ENCODE results near the gene OR52B2. TPM values are rescaled to one million over a fixed set of nuclear protein-coding genes. Genes with fewer than 3 reads are reported as not detected.

Gene OR52B2
- total and polyA plus RNA-seq, 2 of the 8 experiments (the other 6 are each of a cell fraction or from before 2014, with no cell fraction given), result 0.15 TPM; not detected in 1

DNA sequence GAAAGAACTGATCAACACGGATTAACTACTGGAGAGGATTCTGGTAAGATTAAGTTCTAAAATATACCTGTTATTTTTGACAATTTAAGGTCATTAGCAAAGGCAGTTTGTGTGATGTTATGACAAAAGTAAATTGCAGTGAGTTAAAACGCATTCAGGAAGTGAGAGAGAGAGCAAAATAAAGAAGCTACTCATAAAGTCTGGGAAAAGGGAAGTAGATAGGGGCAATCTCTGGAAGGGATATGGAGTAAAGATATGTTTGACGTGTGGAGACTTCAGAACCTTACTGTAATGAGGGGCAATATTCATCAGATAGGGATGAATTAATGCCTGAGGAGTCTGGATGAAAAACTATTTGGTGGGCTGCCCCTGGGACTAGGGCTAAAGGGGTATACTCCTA, 45.9 kb downstream of the OR52B2 start (continued):
- TF ChIP-seq KDM1A (IDR thresholded peaks at IDR 0.05; ENCODE audit: borderline replicate concordance, low read length) (no peak), SP2 (IDR thresholded peaks at IDR 0.05; ENCODE audit: low read length) (no peak), RXRA (IDR thresholded peaks at IDR 0.05; ENCODE audit: insufficient read depth, low read depth, low read length) (no peak), BRCA1 (IDR thresholded peaks at IDR 0.05; ENCODE audit: low read depth, low read length) (no peak), NANOG (IDR thresholded peaks at IDR 0.05; ENCODE audit: insufficient read depth, low read depth, low read length, poor library complexity, severe bottlenecking) (no peak), RBBP5 (IDR thresholded peaks at IDR 0.05; ENCODE audit: borderline replicate concordance, low read depth, low read length) (no peak)

Other genes starting within 250 kb of the OR52B2 start
- not detected in 2 replicates for gene OR56A3, start 228.1 kb downstream of the OR52B2 start, total RNA-seq (2021; fragmentation: NEBNext Ultra II Directional; extraction: Animal tissue kit (Norgen Biotek cat#: 25700))
- gene OR56A3, start 228.1 kb downstream of the OR52B2 start, polyA plus RNA-seq (2011; rRNA removed), result not detected in 2 replicates
- not detected in 2 replicates for gene OR56A5, start 201.8 kb downstream of the OR52B2 start, total RNA-seq (2021; fragmentation: NEBNext Ultra II Directional; extraction: Animal tissue kit (Norgen Biotek cat#: 25700))
- 0.08 and 0.14 TPM in 2 replicates for gene OR56A5, start 201.8 kb downstream of the OR52B2 start, polyA plus RNA-seq (2011; rRNA removed)
- not detected in 2 replicates for gene OR52L1, start 183.3 kb downstream of the OR52B2 start, total RNA-seq (2021; fragmentation: NEBNext Ultra II Directional; extraction: Animal tissue kit (Norgen Biotek cat#: 25700))
- 0.06 and 0.24 TPM in 2 replicates for gene OR52L1, start 183.3 kb downstream of the OR52B2 start, polyA plus RNA-seq (2011; rRNA removed)
- not detected in 2 replicates for gene OR56A4, start 163.4 kb downstream of the OR52B2 start, total RNA-seq (2021; fragmentation: NEBNext Ultra II Directional; extraction: Animal tissue kit (Norgen Biotek cat#: 25700))
- 0.15 and 0.17 TPM in 2 replicates for gene OR56A4, start 163.4 kb downstream of the OR52B2 start, polyA plus RNA-seq (2011; rRNA removed)
- 0.06 and 0.09 TPM in 2 replicates for gene OR56A1, start 139.6 kb downstream of the OR52B2 start, total RNA-seq (2021; fragmentation: NEBNext Ultra II Directional; extraction: Animal tissue kit (Norgen Biotek cat#: 25700))
- gene OR56A1, start 139.6 kb downstream of the OR52B2 start, polyA plus RNA-seq (2011; rRNA removed), result 0.02 and 0.20 TPM in 2 replicates
- gene OR56B4, start 62.6 kb downstream of the OR52B2 start, total RNA-seq (2021; fragmentation: NEBNext Ultra II Directional; extraction: Animal tissue kit (Norgen Biotek cat#: 25700)), result not detected in 2 replicates
- not detected in 2 replicates for gene OR56B4, start 62.6 kb downstream of the OR52B2 start, polyA plus RNA-seq (2011; rRNA removed)
- gene OR52W1, start 28.9 kb upstream of the OR52B2 start, total RNA-seq (2021; fragmentation: NEBNext Ultra II Directional; extraction: Animal tissue kit (Norgen Biotek cat#: 25700)), result not detected in 2 replicates
- gene OR52W1, start 28.9 kb upstream of the OR52B2 start, polyA plus RNA-seq (2011; rRNA removed), result not detected in 2 replicates
- not detected in 2 replicates for gene C11orf42, start 35.2 kb upstream of the OR52B2 start, total RNA-seq (2021; fragmentation: NEBNext Ultra II Directional; extraction: Animal tissue kit (Norgen Biotek cat#: 25700))
- gene C11orf42, start 35.2 kb upstream of the OR52B2 start, polyA plus RNA-seq (2011; rRNA removed), result not detected in 2 replicates
- 16.8 TPM in 2 replicates for gene FHIP1B, start 64.3 kb upstream of the OR52B2 start, total RNA-seq (2021; fragmentation: NEBNext Ultra II Directional; extraction: Animal tissue kit (Norgen Biotek cat#: 25700))
- 41.9 and 67.1 TPM in 2 replicates for gene FHIP1B, start 64.3 kb upstream of the OR52B2 start, polyA plus RNA-seq (2011; rRNA removed)
- 0.33 TPM in 1 of 2 replicates, not detected in the other for gene CNGA4, start 68.8 kb upstream of the OR52B2 start, total RNA-seq (2021; fragmentation: NEBNext Ultra II Directional; extraction: Animal tissue kit (Norgen Biotek cat#: 25700))
- 0.29 and 0.74 TPM in 2 replicates for gene CNGA4, start 68.8 kb upstream of the OR52B2 start, polyA plus RNA-seq (2011; rRNA removed)
- gene CCKBR, start 89.5 kb upstream of the OR52B2 start, total RNA-seq (2021; fragmentation: NEBNext Ultra II Directional; extraction: Animal tissue kit (Norgen Biotek cat#: 25700)), result 4.6 and 5.7 TPM in 2 replicates
- 9.1 and 9.8 TPM in 2 replicates for gene CCKBR, start 89.5 kb upstream of the OR52B2 start, polyA plus RNA-seq (2011; rRNA removed)
- gene CAVIN3, start 150.2 kb upstream of the OR52B2 start, total RNA-seq (2021; fragmentation: NEBNext Ultra II Directional; extraction: Animal tissue kit (Norgen Biotek cat#: 25700)), result 17.7 and 20.4 TPM in 2 replicates
- gene CAVIN3, start 150.2 kb upstream of the OR52B2 start, polyA plus RNA-seq (2011; rRNA removed), result 26.4 and 27.6 TPM in 2 replicates
- 1.9 and 3.1 TPM in 2 replicates for gene SMPD1, start 220.1 kb upstream of the OR52B2 start, total RNA-seq (2021; fragmentation: NEBNext Ultra II Directional; extraction: Animal tissue kit (Norgen Biotek cat#: 25700))
- 2.4 and 4.5 TPM in 2 replicates for gene SMPD1, start 220.1 kb upstream of the OR52B2 start, polyA plus RNA-seq (2011; rRNA removed)
- 23.6 and 23.9 TPM in 2 replicates for gene APBB1, start 248.8 kb upstream of the OR52B2 start, total RNA-seq (2021; fragmentation: NEBNext Ultra II Directional; extraction: Animal tissue kit (Norgen Biotek cat#: 25700))
- gene APBB1, start 248.8 kb upstream of the OR52B2 start, polyA plus RNA-seq (2011; rRNA removed), result 33.1 and 44.7 TPM in 2 replicates